Right ventricle myocardium superior (tissue), 1 donor: ENCODE measurements around the gene ZYG11B. TPM values are rescaled to one million over a fixed set of nuclear protein-coding genes. Genes with fewer than 3 reads are reported as not detected.
"Not testable (repeated sequence)": the region's sequence is repeated elsewhere in the genome, so short reads cannot be mapped to it uniquely, and the experiment has no call there.

Source experiments
- ATAC-seq: fragments of 200-7000 bp; cut with Tn5 transposase; one replicate; pipeline ENCODE4 v1.9.1; 2020; ENCODE audit warnings: mild to moderate bottlenecking; ENCODE audit not compliant: poor library complexity
- DNase-seq: peaks from one replicate; pipeline ENCODE4 v3.0.0-alpha.2; 2020
- intact Hi-C: fragments of 100-400 bp; cut with DNase I; formaldehyde crosslinking; loops from one replicate; pipeline ENCODE4 v1.11.2; 2022
- total RNA-seq: library from RNA; stranded (reverse); fragmentation: NEBNext Ultra II Directional; extraction: Animal tissue kit (Norgen Biotek cat#: 25700); gene quantifications from one replicate; pipeline ENCODE4 v1.2.1, GENCODE V29; 2021
- donor health status: DM: no; HTN: yes; CAD: no; lungs with severe emphysema.

The ZYG11B gene
- total RNA-seq, 1 donor from 2014 or later = 75.0 TPM

DNA sequence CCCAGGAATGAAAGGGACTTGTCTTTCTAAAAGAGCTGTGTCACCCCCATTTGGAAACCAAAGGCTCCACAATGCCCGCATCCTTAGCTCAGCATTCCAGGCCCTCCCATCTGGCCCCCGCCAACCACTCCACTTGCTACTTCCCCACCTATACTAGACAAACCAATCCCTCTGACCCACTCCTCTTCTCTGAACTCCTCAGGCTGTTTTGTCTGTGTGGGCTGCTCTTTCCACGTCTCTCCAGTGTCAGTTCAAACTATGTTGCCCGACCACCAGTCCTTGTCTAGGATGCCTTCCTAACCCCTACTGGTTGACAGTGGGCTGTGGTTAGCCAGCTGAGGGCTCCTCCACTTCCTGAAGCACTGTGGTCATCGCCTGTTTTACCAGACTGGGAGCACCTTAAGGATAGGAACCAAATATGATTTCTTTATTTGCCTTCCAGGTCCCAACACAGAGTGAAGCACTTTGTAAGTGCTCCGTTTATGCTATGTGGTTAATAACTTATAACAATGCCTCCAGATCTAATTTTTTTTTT is 20.1 kb upstream of the ZYG11B start:
- no peak for DNase-seq
- ATAC-seq = no peak
- intact Hi-C loops = loop anchor here (10.0 kb wide), 1 partner anchor 219 kb away; the partner anchor contains the start of genes ECHDC2 and SCP2

DNA sequence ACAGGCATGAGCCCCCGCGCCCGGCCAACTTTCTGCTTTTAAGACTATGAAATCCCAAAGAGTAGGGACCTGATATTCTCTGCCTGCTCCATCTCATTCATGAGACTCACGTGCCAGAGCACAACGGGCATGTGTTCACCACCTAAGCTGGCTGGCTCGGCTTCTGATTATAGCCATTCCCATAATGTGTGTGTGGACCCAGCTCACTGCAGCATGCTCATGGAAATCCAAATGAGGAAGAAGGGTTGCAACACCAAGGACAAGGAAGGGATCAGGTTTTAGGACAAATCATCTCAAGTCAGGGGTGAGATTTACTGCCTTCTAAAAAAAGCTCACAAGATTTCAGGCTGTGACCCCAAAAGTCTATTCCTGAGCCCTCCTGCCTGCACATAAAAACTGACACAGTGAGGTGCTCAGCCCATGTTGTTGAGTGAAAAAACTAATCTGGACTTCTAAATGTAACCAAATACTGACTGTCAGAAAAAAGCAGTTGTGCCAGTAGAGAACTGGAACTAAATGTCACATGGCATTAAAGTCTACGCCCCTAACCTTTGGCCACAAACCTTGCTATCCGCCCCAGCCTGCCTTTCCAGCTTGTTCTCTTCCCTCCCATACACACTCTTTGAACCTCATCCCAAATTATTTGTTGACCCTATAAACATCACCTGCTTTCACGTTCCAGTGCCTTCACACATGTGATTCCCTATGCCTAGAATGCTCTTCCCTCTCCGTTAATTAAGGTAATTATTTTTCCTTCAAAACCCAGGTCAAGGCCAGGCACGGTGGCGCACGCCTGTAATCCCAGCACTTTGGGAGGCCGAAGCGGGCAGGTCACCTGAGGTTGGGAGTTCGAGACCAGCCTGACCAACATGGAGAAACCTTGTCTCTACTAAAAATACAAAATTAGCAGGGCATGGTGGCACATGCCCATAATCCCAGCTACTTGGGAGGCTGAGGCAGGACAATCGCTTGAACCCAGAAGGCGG is 19.0 kb upstream of the ZYG11B start:
- ATAC-seq (no peak), DNase-seq (no peak)
- intact Hi-C loops = loop anchor here (10.0 kb wide), 1 partner anchor 218 kb away; the partner anchor contains the start of genes ECHDC2 and SCP2

DNA sequence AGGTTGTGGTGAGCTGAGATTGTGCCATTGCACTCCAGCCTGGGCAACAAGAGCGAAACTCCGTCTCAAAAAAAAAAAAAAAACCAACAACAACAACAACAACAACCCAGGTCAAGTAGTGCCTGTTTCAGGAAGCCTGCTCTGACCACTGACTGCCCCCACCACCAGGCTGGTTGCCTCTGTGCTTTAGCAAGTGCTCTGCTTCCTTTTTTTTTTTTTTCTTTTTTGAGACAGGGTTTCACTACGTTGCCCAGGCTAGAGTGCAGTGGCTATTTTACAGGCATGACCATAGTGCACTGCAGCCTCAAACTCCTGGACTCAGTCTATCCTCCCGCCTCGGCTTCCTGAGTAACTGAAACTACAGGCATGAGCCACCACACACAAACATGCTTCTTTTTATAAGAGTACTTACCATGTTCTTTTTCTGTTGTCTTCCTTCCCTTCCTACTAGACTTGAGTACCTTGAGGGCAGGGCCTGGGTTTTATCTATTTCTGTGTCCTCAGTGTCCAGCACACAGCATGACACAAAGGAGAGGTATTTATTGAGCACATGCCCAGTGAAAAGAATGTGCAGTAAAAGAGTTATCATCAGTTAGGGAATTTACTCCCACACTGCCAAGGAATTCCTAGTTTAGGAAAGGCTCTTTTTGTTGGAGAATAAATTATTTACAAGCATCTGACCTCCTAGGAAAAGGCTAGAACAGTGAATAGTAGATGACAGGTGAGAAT is 18.2 kb upstream of the ZYG11B start:
- intact Hi-C loops = loop anchor here (10.0 kb wide), 1 partner anchor 217 kb away; the partner anchor contains the start of genes ECHDC2 and SCP2
- ATAC-seq = no peak
- DNase-seq = no peak

- ATAC-seq (no peak), DNase-seq (no peak)
- intact Hi-C loops = loop anchor here (10.0 kb wide), 1 partner anchor 216 kb away; the partner anchor contains the start of genes ECHDC2 and SCP2
Measured at GRCh38 chr1:52709016-52709415, 17.2 kb upstream of the ZYG11B start.

DNA sequence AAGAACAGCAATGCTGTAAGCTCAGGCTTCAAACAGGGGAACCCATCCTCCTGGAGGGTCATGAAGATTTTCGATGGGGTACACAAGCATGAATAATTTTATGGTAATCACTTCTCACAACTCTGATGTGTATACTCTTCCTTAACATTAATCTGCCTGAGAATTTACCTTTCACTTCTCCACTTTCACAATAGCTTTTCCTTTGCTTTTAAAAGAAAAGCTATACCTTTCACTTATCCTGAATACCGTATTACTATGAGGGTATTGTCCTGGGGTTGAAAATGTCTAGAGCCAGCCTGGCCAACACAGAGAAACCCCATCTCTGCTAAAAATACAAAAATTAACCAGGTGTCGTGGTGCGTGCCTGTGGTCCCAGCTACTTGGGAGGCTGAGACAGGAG is 12.7 kb upstream of the ZYG11B start:
- intact Hi-C loops = no loop called here
- ATAC-seq (no peak), DNase-seq (no peak)

GRCh38 chr1:52715296-52715695 is 11.0 kb upstream of the ZYG11B start:
- ATAC-seq, intact Hi-C loops: not testable (repeated sequence)

DNA sequence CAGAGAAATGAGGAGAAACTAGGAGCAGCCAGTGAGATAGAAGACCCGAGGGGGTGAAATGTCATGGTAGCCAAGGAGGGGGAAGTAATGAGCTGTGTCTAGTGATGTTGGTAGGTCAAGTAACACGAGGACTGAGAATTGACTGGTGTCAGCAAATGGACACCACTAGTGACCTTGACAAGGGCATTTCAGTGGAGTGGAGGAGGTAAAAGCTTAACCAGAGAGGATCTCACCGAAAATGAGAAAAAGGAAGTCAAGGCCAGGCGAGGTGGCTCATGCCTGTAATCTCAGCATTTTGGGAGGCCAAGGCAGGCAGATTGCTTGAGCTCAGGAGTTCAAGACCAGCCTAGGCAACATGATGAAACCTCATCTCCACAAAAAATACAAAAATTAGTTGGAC is 3.0 kb upstream of the ZYG11B start:
- no peak for DNase-seq
- intact Hi-C loops = no loop called here
- ATAC-seq = no peak

More at GRCh38 chr1:52715296-52715695, 11.0 kb upstream of the ZYG11B start:
- not testable (repeated sequence) for DNase-seq

GRCh38 chr1:52725903-52726264 is 369 bp upstream of the ZYG11B start:
- ATAC-seq = no peak
- intact Hi-C loops = no loop called here
- no peak for DNase-seq

DNA sequence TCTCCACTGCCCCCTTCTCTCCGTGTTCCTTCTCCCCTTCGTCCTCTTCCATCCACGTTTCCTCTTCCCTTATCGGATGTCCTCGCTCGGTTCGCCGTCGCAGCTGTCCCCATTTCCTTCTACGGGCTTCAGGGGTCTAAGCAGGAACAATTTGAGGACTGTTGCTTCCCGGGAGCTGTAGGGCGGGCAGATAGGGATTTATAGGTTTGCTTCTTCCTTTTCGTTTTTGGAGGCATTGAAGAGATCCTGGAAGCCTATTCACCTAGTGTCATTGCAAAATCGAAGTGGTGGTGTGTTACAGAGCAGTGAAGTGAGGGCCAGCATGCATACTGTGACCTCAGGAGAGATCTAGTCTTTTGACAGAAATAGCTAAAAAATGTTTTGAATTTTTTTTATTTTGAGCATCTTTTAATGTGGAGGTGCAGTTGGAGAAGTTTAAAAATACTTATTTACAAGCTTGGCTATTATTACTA is 897 bp downstream of the ZYG11B start:
- ATAC-seq (peak; percentile 23), DNase-seq (no peak)
- intact Hi-C loops = no loop called here

DNA sequence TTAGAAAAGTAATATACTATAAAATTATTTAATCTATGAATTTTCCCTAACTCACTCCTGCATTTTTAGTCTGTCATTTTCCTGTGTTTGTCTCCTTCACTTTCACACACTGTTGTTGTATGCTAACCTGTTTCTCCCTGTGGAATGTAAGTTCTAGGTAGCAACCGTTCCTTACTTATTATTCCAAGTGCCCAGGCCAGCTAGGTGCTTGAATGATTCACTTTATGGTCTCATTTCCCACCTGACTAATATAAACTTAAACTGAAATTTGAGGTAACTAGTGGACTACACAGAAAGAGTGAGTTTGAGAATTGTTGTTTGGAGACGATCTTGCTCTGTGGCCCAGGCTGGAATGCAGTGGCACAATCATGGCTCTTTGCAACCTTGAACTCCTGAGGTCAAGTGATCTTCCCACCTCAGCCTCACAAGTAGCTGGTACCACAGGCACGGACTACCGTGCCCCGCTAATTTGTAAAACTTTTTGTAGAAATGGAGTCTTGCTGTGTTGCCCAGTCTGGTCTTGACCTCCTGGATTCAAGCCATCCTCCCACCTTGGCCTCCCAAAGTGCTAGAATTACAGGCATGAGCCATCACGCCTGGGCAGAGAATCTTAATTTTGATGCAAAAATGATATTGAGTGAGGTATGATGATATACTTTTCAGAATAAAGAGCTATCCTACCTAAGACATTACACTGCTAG is 1.9 kb downstream of the ZYG11B start:
- intact Hi-C loops = no loop called here
- ATAC-seq = no peak
- DNase-seq = no peak

DNA sequence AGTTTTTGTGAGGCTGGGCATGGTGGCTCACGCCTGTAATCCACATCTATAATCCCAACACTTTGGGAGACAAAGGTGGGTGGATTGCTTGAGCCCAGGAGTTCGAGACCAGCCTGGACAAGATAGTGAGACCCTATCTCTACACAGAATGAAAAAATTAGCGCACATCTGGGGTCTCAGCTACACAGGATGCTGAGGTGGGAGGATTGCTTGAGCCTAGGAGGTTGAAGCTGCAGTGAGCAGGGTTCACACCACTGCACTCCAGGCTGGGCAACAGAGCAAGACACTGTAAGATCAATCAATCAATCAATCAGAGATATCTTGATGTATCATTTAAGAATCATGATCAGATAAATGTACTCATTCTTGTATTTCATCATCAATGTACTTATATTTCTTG is 7.1 kb downstream of the ZYG11B start:
- no peak for DNase-seq
- no peak for ATAC-seq
- intact Hi-C loops = no loop called here

- intact Hi-C loops, ATAC-seq, DNase-seq: not testable (repeated sequence)
Measured at GRCh38 chr1:52735371-52735770, 9.1 kb downstream of the ZYG11B start.

- DNase-seq (no peak), ATAC-seq (peak; percentile 48)
- intact Hi-C loops = no loop called here
Measured at GRCh38 chr1:52738148-52738547, 11.9 kb downstream of the ZYG11B start.

DNA sequence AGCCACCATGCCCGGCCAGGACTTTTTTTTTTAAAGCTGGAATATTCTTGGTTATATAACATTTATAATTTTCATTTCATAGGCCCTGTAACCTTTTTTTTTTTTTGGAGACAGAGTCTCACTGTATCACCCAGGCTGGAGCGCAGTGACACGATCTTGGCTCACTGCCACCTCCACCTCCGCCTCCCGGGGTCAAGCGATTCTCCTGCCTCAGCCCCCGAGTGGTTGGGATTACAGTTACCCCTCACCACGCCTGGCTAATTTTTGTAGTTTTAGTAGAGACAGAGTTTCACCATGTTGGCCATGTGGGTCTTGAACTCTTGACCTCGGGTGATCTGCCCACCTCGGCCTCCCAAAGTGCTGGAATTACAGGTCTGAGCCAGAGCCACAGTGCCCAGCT is 12.6 kb downstream of the ZYG11B start:
- intact Hi-C loops = no loop called here
- DNase-seq = peak; percentile 46

GRCh38 chr1:52739699-52740467 is 13.6 kb downstream of the ZYG11B start:
- DNase-seq (no peak), ATAC-seq (peak; percentile 41)
- intact Hi-C loops = no loop called here

More for the DNA sequence above, 12.6 kb downstream of the ZYG11B start:
- peak; percentile 38 for ATAC-seq

DNA sequence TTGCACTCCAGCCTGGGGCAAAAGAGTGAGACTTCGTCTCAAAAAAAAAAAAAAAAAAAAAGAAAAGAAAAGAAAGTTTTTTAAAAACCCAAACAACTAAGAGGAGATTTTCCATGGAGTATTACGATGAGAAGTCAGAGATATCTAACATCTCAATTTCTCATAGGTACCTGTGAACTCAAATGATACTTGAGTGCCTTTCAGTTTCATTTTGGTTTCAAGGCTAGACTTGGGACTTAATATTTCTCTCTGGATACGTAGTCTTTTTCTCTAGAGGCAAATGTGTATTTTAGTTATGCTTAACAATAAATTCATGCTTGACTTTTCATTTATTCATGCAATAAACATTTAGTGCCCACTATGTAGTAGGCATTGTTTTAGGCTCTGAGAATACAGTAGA is 15.0 kb downstream of the ZYG11B start:
- intact Hi-C loops = no loop called here

DNA sequence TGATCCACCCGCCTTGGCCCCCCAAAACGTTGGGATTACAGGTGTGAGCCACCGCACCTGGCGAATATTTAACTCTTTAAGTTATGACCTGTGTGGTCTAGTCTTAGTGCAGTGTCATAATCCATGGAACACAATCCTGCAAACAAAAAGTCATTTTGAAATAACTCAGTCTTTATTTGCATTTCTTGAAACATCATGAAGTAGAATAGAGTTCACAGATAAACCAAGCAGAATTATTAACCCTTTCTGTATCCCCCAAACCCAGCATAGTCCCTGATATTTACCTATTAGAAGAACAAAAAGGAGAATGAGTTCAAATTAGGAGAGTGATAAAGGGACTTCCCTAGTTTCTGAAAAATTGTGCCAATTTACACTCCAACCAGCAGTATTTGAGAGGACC is 19.9 kb downstream of the ZYG11B start:
- no peak for DNase-seq
- intact Hi-C loops = no loop called here

More for the DNA sequence above, 15.0 kb downstream of the ZYG11B start:
- no peak for DNase-seq
- ATAC-seq = no peak

DNA sequence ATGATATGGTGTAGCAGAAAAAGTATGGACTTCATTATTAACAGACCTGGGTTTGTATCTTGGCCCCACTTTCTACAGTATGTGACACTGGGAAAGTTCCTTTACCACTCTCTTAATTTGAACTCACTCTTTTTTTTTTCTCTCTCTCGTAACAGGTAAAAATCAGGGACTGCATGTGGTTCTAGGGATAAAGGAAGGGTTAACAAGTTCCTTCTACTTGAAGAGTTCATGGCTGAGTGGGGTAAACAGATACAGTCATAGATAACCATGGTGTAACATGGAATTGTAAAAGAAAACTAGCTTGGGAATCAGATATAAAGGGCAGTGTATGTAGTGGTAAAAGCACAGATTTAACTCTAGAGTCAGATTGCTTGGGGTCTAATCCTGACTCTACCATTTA is 21.2 kb downstream of the ZYG11B start:
- ATAC-seq (no peak), DNase-seq (no peak)
- intact Hi-C loops = no loop called here

More for the DNA sequence above, 19.9 kb downstream of the ZYG11B start:
- no peak for ATAC-seq
